HG03439 (cell line): ENCODE data around the gene DNAI1.
"Not testable (repeated sequence)": the region's sequence is repeated elsewhere in the genome, so short reads cannot be mapped to it uniquely, and the experiment has no call there.

Experiments
- ATAC-seq: cut with Tn5 transposase; IDR thresholded peaks from one replicate; pipeline ENCODE4 v1.9.1; 2021; ENCODE audit warnings: mild to moderate bottlenecking, moderate library complexity; ENCODE audit not compliant: unreplicated experiment

Gene DNAI1

DNA sequence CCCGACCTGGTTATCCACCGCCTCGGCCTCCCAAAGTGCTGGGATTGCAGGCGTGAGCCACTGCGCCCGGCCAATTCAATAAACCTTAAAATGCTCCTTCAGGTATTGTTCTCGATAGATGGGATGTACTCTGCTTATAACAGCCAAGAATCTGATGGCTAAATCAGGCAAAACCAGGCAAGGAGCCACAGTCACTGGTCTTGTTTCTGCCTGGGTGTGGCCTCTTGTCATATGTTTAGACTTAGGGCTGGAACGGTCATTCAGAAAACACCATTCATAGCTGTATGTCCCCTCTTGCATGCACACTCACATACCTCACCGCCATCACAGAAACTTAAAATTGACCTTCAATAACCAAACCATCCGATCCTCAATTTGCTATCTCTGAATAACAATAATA, 8.0 kb upstream of the DNAI1 start:
- ATAC-seq = no peak

DNA sequence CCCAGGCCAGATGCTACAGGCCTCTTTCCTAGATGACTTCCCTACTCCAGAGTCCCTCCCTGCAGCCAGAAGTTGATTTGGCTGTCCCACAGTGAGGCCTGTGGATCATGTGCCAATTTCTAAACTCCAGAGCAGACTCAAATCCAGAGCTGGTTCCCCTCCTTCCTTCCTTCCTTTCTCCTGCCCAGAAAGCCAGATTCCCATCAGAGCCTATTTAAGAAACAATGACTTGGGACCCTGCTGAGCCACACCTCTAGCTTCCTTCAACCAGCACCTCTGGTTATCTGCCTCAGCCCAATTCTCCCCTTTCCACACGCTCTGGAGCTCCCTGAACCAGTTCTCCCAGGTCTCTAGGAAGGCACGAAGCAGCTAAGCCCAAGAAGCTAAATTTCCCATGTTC, 7.5 kb upstream of the DNAI1 start:
- ATAC-seq = no peak

DNA sequence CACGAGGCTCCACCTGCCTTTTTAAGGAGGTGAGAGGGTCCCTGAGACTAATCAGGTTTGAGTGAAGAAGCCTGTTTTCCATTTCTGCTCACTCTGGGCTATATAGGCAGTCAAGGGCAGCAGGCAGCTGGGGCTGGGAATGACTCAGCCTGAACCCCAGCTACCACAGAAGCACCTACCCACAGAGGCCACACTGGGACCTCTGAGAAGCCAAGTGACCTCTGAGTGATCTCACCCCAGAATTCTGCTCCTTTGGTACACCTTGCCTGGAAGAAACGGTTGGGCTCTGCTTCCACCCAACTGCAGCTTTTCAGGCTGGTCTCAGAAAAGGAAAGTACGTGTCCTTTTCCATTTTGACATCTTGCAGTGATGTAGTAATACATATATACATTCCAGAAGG, 7.1 kb upstream of the DNAI1 start:
- peak; percentile 66 for ATAC-seq

DNA sequence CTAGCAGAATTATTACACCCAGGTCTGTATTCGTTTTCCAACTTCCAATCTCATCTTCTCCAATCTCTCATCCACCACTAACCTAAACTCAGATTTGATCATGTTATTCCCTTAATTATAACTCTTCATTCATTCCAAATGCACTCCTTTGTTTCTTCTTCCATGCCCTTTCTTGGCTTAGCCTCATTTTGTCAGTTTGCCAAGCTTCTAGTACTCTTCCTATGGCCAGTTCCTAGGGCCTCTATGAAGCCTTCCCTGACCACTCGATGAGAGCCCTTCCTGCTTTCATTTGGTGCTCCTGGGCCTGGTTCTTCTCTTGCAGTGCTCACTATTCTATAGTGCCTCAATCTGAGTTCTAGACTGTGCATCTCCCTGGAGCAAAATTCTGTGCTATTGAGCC, 6.0 kb upstream of the DNAI1 start:
- ATAC-seq = no peak

DNA sequence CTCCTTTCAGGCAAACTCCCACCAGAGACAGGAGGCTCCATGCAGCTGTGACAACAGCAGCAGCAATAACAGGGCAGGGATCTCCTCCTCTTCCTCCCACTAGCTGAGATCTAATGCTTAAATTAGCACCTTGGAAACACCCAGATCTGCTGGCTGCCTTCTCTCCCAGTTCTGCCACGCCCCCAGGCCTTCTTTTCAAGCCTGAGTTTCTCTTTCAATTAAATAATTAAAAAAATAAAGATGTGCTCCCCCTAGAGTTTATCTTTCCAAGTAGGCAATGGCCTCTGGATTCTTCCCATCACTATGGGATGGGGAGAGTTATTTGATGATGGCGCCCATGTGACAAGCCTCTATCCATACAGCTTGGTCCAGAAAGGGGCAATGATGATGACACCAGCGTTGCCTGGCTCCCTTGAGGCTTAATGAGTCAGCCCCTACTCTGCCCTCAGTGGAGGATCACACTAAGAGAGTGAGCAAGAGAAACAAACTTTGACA, 4.0 kb upstream of the DNAI1 start:
- no peak for ATAC-seq

DNA sequence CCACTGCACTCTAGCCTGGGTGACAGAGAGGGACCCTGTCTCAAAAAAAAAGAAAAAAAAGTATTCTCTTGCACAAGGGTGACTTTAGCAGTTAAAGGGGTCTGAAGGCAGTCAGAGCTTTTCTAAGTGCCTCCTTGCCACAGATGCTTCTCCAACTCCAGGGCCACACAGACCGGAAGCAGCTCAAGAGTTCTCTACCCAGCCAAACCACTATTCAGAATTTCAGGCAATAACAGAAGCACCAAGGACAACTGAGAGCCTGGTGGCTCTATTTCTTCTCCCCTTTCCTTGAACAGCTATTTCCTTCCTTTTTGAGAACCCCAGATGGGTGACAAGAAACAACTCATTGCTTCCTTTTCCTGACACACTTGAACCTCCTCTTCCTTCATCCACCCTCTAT, 2.5 kb upstream of the DNAI1 start:
- ATAC-seq = no peak

DNA sequence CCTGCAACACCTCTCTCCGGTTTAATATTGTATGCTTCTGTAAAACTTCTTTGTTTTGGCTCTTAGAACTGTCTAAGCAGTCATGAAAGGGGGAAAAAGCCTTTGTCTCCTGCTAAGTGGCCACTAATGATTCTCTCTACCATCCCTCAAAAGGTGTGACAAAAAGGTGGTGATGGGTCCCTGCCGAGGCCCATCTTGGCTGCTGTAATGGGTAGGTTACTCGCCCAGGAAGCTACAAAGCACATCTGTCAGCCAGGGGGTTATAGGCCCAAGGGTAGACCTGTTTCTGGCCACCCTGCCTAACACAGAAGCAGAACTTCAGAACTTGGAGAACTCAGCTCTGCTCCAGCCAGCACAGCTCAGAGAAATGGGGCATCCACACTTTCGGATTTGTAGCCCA, 1.9 kb upstream of the DNAI1 start:
- ATAC-seq = no peak

DNA sequence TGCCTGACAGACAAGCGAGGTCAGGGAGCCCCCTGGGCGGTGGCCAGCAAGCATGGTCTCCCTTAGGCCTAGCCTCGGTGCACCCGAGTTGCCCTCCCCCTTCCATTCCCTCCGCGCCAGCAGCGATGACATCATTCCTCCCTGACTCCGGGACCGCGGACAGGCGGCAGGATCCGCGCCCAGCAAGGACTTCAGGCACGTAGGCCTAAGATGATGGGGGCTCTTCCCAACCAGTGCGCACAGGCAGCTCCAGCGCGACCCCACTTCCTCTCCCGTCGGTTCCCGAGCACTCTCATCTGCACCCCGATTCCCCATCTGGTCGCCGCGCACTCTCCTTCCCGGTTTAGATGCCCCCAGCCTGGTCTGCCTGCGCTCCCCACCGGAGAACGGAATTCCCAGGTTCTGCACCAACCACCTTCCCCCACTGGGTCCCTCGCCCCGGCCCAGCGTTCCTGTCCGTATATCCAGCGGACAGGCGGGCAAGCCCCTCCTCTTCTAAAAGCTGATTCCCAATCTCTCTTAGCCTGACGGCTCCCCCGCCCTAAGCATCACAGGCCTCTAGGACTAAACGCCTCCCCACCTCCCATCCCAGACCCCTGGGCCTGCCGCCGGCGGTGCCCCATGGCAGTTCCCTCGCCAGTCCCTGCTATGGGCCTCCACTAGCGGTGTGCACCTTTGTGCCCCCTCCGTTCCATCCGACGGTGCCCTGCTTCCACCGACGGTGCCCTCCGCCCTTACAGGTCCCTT, 1.2 kb upstream of the DNAI1 start:
- ATAC-seq = no peak

DNA sequence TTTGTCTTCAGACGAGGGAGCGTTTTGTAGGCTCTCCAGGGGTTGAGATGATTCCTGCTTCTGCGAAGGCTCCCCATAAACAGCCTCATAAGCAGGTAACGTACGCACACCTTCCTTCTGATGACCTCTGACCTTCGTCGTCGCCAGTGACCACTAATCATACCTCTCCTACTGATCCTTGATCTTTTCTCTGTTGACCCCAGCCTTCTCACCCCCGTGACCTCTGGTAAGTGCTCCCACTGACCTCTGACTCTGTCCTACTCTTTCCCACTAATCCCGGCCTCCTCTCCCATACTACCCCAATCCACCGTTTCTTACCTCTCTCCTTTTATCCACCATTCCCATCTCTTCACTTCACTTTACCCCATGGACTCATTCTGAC, 345 bp downstream of the DNAI1 start:
- ATAC-seq = no peak

DNA sequence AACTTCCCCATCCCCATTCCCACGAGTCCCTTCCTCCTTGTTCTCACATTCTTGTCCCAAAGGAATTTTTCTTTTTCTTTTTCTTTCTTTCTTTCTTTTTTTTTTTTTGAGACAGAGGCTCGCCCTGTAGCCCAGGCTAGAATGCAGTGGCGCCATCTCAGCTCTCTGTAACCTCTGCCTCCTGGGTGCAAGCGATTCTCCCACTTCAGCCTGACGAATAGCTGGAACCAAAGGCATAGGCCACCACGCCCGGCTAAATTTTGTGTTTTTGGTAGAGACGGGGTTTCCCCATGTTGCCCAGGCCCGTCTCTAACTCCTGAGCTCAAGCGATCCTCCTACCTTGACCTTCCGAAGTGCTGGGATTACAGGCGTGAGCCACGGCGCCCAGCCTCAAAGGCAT, 751 bp downstream of the DNAI1 start:
- no peak for ATAC-seq

DNA sequence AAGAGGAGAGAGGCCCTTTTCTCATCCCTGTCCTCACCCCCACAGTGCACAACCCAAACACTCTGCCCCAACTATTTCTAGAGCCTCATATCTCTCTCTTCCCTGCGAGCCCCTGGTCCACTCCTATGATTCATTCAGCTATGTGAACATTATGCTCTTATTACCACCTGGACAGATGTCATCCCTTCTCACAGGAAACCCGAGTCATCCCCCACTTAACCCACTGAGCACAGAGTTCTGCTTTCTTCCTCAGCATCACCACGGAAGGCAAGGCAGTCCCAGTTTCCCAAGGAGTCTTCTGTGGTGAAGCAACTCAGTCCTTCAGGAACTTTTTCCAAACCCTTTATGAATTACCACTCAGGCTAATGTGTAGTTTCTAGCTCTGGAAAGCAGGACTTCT, 1.3 kb downstream of the DNAI1 start:
- no peak for ATAC-seq

DNA sequence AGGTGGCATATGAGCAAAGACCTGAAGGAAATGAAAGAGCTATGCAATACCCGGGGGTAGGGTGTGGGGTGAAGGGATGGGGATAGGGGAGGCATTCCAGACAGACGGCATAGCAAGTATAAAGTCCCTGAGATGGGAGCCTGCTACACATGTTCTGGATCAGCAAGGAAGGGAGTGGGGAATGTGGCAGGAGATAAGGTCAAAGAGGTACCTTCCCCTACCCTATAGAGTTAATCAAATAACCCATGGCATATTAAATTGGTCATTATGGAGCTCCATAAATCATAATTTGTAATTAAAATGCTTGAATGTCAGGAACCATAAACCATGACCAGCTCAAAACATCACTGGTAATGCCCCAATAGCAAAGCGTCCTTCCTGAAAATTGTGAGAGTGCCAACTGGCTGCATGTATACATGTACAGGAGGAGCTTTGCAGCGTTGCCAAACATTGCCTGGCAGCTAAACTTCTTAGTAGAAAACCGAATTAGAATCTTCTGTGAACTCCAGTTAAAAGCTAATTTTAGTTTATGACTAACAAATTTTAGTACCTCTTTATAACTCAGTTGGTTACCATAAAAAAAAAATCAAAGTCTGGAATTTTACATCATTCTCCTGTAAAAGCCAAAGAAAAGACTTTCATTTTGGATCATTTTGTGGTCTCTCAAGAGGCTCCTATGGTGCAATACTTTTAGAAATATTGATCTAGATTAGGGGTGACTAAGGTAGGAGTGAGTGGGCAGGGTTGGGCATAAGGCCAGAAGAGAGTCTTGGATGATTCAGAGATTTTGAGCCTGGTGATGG, 4.7 kb downstream of the DNAI1 start:
- no peak for ATAC-seq

DNA sequence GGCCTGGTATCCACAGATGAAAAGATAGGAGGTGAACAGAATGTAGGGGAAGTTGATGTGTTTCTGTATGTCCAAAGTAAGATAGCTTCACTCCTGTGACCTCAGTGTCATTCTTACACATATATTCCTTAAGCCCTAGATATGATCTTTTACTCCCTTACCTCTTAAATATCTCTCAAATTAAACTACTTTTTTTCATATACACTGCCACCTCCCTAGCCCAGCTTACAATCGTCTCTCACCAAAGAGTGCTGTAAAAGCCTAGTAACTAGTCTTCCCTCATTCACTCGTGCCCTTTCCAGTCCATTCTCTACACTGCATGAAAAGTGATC, 5.3 kb downstream of the DNAI1 start:
- ATAC-seq = no peak

DNA sequence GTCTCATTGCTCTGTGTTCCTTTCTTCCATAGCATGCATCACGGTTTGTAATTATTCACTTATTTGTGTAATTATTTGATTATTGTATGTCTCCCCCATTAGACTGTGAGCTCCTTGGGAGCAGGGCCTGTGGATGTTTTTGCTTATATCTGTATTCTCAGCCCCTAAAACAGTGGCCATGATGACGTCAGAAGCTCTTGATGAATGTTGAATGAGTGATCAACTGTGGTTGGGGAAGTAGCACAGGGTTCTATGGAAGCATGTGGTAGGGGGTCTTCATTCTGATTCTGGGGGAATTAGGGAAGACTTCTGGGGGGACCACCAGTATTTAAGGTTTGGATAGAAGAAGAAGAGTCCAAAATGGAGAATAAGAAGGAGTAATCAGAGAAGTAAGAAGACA, 6.0 kb downstream of the DNAI1 start:
- ATAC-seq = no peak

DNA sequence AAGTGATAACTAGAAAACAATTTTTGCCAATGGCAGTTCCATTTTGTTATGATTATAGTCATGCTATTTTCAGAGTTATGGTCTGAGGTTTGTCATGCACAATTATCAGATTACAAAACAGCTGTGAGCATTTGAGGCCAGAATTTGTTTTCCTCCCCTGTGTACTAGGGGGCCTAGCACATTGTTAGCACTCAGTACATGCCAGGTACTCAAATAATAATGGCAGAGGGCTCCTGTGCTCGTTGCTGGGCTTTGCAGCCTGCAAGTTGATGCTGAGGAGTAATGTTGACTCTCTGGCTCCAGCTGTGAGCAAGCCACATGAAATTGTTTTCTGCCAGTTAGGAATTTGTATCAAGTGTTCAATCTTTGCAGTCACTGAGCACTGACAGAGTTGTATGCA, 6.9 kb downstream of the DNAI1 start:
- no peak for ATAC-seq

DNA sequence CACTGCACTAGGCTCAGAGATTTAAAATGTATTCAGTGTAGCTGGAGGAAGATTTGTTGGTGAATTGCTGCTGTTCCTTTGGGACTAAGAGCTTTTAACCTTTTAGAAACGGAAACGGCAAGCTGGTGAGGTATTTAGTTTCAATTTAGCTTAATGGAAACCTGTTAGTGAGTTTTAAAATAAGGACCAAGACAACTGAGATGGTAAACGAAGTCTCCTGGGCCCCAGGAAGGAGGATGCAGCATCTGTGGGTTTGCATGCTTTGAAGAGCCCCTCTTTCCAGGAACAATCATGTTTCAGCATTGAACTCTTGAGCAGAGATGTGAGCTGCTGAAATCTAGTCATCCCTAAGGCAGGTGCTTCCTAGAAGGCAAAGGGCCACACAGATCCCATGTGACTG, 16.5 kb downstream of the DNAI1 start:
- ATAC-seq = no peak

DNA sequence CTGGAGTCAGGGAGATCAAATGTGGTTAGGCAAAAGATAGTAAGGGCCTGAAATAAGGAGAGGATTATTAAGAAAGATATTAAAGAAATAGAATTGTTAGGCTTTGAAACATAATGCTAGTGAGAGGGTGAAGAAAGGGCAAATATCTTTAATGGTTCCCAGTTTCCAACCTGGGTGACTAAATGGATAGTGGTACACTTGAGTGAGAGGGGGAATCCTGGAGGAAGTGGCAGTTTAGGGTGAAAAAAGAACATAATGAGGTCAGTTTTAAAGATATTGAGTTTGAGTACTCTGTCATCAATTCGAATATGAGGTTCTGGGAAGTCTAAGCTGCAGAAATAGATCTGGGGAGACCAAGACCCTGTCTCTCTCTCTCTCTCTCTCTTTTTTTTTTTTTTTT, 18.9 kb downstream of the DNAI1 start:
- ATAC-seq = no peak

DNA sequence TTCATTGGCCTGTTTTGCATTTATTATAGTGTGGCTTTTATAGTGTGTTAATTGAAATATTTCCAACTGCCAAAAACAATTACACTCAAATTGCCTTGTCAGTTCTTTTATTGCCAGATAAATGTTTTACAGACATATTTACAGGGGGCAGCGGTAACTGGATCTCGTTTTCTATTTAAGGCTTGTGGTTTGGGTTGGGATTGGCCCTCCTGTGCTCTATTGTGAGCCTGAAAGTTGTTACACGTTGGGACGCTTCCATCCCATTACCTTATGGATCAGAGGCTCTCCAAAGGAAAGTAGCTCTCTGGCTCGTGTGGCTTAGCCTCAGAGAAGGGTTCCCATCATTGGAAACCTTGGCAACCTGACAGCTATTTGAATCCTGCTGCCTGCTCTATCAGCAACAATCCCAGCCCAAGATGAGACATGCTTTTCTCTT, 20.8 kb downstream of the DNAI1 start:
- no peak for ATAC-seq

DNA sequence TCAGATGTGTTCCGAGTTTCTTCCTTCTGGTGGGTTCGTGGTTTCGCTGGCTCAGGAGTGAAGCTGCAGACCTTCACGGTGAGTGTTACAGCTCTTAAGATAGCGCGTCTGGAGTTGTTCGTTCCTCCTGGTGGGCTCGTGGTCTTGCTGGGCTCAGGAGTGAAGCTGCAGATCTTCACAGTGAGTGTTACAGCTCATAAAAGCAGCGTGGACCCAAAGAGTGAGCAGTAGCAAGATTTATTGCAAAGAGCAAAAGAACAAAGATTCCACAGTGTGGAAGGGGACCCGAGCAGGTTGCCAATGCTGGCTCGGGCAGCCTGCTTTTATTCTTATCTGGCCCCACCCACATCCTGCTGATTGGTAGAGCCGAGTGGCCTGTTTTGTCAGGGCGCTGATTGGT, 23.0 kb downstream of the DNAI1 start:
- ATAC-seq = not testable (repeated sequence)

DNA sequence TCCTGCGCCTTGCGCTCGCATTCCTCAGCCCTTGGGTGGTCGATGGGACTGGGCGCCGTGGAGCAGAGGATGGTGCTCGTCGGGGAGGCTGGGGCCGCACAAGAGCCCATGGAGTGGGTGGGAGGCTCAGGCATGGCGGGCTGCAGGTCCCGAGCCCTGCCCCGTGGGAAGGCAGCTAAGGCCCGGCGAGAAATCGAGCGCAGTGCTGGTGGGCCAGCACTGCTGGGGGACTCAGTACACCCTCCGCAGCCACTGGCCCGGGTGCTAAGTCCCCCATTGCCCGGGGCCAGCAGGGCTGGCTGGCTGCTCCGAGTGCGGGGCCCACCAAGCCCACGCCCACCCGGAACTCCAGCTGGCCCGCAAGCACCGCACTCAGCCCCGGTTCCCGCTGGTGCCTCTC, 24.1 kb downstream of the DNAI1 start:
- not testable (repeated sequence) for ATAC-seq

DNA sequence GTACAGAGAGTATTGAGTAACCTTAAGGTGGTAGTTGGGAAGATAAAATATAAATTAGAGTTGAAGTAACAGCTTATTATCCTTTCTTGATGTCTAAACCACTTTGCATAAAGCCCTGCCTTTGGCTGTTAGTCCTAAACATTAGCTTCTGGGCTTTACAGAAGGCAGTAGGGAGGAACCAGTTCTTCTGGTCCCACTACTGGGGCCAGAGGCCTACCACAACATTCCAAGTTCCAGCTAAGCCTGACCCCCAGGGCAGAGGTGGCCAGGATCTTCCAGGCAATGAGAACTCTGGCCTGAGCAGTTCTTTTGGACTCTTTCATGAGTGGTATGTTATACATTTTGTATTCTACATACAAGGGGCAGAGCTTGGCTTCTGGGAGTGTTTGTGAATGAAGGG, 26.1 kb downstream of the DNAI1 start:
- ATAC-seq = no peak

DNA sequence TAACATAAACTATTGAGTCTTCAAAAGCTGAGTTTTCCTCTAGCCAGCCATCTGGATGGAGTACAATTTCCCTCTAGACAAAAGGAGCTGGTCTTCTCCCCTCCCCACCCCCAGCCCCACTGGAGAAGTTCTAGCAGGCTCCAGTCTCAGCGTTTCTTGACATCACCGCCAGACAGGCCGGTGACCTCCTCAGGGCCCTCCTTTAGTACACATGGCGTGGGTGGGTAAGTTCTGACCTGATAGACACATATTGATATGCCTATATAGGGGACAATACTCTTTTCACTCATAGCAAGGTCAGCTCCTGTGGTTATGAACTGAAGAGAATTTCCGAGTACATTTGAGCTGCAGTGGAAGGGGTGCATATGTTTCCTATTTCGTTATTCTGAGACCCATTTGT, 27.2 kb downstream of the DNAI1 start:
- ATAC-seq = no peak

DNA sequence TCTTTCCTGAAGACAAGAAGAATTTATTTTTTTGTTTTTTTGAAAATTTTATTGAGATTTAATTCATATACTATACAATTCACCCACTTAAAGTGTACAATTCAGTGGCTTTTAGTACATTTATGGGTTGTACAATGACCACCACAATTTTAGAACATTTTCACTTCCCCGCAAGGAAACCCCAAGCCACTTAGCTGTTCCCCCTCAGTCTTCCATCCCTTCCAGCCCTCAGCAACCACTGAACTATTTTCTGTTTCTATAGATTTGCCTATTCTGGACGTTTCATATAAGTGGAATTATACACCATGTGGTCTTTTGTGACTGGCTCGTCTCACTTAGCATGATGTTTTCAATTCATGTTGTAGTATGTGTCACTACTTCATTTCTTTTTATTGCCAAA, 28.0 kb downstream of the DNAI1 start:
- ATAC-seq = no peak
